Thyroid gland (tissue), 4 donors: Measurements from ENCODE around the gene ALG2.

Experiments
- POLR2A ChIP-seq, 2 donors: fragments of 450-650 bp; IDR thresholded peaks; one replicate each; pipeline ENCODE4 v1.6.1; 2017; ENCODE audit warnings: antibody characterized with exemption in 2 of 2, mild to moderate bottlenecking in 2 of 2, moderate library complexity in 1 of 2
- TF ChIP-seq, protein P1 (sequence below), 6 experiments: fragments of 200-600 bp in 3 of 6; fragments of 450-650 bp in 3 of 6; sonication (generic) in 3 of 6; IDR thresholded peaks; one replicate each; pipeline ENCODE4 v1.5.1; 2016 to 2019; ENCODE audit warnings: antibody characterized with exemption in 6 of 6, mild to moderate bottlenecking in 2 of 6, inconsistent platforms in 1 of 6, moderate library complexity in 1 of 6

DNA sequence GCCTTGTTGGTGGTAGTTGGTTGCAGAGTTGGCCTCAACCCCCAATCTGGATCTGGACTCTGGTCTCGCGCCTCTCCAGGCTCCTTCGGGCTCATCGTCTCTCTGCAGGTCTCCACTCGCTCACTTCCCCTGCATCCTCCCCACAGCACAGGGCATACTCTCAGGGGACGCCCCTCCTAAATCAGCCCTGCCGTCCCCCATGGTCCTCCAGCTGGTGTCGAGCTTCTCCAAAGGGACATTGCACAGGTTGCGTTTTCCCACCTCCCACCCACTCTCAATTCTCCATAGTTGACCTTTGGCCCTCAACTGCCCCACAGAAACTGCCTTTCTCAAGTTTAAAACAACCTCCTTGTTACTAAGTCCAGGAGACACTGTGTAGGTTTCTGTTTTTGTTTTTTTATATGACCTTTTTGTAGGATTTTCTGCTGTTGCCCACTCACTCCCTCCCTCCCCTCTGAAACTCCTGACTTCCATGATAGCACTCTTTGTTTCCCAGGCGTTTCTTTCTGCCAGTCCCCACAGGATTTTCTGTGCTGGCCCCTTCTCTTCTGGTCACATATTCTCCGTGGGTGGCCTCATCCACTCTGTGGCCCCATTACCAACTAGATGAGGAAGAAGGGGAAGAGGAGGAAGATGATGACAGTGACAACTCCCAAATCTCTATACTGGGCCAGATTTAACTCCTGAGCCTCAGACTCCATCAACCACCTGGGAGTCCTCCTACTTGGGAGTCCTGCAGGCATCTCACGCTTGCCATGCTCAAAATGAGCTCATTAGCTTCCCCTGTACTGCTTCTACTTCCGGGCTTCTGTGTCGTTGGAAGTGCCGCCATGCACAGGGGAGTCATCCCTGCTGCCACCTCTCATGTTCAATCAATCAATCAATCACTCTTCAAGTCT lies 50.3 kb downstream of the ALG2 start:
- TF ChIP-seq POLR2A (IDR thresholded peaks at IDR 0.05) = no peak
- TF ChIP-seq, protein P1, sequence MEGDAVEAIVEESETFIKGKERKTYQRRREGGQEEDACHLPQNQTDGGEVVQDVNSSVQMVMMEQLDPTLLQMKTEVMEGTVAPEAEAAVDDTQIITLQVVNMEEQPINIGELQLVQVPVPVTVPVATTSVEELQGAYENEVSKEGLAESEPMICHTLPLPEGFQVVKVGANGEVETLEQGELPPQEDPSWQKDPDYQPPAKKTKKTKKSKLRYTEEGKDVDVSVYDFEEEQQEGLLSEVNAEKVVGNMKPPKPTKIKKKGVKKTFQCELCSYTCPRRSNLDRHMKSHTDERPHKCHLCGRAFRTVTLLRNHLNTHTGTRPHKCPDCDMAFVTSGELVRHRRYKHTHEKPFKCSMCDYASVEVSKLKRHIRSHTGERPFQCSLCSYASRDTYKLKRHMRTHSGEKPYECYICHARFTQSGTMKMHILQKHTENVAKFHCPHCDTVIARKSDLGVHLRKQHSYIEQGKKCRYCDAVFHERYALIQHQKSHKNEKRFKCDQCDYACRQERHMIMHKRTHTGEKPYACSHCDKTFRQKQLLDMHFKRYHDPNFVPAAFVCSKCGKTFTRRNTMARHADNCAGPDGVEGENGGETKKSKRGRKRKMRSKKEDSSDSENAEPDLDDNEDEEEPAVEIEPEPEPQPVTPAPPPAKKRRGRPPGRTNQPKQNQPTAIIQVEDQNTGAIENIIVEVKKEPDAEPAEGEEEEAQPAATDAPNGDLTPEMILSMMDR (IDR thresholded peaks at IDR 0.05) = no peak
